HAP-1 (cell line): ENCODE results near the gene MUC15.
"Not testable (repeated sequence)": the region's sequence is repeated elsewhere in the genome, so short reads cannot be mapped to it uniquely, and the experiment has no call there.

Experiments
- DNase-seq, 2 experiments: peaks; one replicate each; pipeline ENCODE4 v3.0.0-alpha.2; 2016 to 2020; ENCODE audit warnings: low spot score in 2 of 2
- H3K27me3 ChIP-seq: fragments of 250-450 bp; sonication (Bioruptor Pico); 2 replicates; pipeline ENCODE4 v1.5.1; 2020; ENCODE audit warnings: low read depth, mild to moderate bottlenecking, moderate library complexity
- H3K36me3 ChIP-seq: fragments of 250-450 bp; sonication (Bioruptor Pico); replicated peaks from 2 replicates; pipeline ENCODE4 v1.5.1; 2020; ENCODE audit warnings: mild to moderate bottlenecking
- H3K4me1 ChIP-seq: fragments of 250-450 bp; sonication (Bioruptor Pico); 2 replicates; pipeline ENCODE4 v1.5.1; 2020; ENCODE audit warnings: mild to moderate bottlenecking
- H3K4me3 ChIP-seq: fragments of 250-450 bp; sonication (Bioruptor Pico); 2 replicates; pipeline ENCODE4 v1.5.1; 2020; ENCODE audit warnings: mild to moderate bottlenecking, moderate library complexity
- H3K9me3 ChIP-seq: fragments of 250-450 bp; sonication (Bioruptor Pico); 2 replicates; pipeline ENCODE4 v1.5.1; 2020; ENCODE audit warnings: mild to moderate bottlenecking, moderate library complexity
- in situ Hi-C: fragments of 300-500 bp; cut with MboI; formaldehyde crosslinking; loops from 3 replicates; pipeline ENCODE4 v1.14.3; 2020; ENCODE audit warnings: low sequenced_read_pairs, inconsistent platforms, mixed read lengths

MUC15 gene, protein sequence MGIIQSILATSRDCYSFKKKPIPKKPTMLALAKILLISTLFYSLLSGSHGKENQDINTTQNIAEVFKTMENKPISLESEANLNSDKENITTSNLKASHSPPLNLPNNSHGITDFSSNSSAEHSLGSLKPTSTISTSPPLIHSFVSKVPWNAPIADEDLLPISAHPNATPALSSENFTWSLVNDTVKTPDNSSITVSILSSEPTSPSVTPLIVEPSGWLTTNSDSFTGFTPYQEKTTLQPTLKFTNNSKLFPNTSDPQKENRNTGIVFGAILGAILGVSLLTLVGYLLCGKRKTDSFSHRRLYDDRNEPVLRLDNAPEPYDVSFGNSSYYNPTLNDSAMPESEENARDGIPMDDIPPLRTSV

DNA sequence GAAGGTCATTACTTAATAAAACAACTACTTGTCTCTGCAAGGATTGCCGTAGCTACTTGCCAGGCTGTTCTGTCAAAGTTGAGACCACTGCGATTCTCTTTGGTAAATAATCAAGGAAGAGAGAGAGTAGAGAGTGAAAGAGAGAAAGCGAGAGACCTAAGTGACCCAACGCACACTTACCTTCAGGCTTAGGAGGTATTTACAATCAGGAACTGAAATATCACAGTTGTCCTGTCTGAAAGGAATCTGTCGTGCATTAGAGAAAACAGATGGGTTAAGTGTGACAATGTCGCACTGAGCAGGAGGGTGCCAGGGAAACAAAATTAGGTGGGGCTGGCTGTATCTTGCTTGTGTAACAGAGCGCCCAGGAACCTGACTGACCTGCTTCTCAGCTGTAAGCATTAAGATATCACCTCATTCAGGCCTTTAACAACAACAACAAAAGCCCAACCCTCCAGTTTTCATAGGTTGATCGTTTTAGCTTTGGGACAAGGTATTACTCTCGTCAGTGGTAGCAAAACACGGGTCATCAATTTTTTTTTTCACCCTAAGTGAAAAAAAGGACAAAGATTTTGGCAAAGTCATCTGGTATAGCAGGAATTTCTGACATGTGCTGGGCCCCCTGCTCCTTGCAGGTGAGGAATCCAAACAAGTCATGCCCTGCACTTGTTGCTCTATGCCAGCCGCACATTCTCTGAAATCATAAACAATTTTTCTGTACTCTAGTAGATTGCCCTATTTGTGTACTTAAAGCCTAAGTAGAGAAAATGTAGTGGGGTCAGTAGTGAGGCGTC, at the start of gene MUC15:
Gene MUC15 (minus strand): TSS at position 403 of the 794 bp plus-strand sequence. CDS start 5,169 bp downstream, outside the sequence.
- Histone ChIP-seq H3K4me1 (no peaks in the 10 kb centered on the region), H3K36me3 (no peaks in the 10 kb centered on the region), H3K27me3 (peaks cover 2% of the 10 kb centered on the region; the same call in 1 of the 2 replicates), H3K9me3 (no peaks in the 10 kb centered on the region), H3K4me3 (no peak within 1 kb of the TSS)
- no peak for DNase-seq
- in situ Hi-C loops: no loop called here

DNA sequence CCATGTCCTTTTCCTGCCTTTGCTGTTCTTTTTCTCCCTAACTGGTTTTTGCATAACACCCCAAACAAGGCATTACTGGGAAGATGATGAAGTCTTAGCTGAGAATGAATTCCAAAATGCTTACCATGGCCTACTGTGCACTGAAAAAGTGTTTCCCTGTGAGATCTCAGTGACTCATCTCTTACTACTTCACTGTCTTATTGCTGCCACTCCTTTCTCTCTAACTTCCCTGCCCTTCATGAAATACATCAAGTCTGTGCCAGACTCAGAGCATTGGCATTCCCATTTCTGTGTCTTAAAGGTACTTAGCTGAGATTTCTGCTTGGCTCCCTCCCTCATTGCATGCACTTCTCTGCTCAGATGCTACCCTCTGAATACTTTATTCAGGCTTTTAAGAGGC, 49.1 kb upstream of the MUC15 start:
- in situ Hi-C loops: no loop called here
- DNase-seq: no peak
- Histone ChIP-seq H3K9me3 (no peaks in the 10 kb centered on the region), H3K36me3 (no peaks in the 10 kb centered on the region), H3K4me1 (no peaks in the 10 kb centered on the region), H3K27me3 (0 out of 2 replicates have a peak, but pooled peaks cover 2% of the 10 kb centered on the region), H3K4me3 (no peak overlapping the region)

DNA sequence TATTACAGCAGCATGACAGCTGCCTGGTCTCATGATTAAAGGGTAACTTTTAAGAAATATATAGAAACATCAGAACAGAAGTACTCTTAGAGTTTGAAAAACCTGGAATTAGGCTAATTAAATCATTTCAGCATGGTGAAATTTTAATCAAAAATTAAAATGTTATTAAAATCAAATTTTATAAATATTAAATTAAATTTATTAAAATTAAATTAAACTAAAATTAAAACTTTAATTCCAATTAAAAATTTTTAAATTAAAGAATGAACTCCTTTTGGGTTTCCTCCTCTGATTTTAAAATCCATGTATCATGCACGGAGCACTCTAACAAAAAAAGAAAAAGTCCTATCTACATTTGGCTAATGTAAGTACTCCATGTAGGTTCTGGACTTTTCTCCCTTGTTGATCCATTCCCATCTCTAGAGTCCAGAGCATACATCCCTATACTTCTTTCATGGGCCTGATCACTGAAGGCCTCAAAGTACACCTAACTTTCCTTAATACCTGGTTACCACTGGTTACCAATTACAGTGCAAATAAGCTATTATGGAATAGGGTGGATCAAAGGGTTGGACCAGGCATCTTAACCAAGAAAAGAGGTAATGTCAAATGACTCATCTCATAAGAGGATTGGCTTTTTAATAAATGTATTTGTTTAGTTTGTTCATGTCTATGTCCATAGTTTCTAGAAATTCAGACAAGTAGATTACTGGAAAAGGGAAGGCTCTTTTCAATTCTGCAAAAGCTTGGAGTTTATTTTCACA, 48.4 kb upstream of the MUC15 start:
- Histone ChIP-seq H3K36me3 (no peaks in the 10 kb centered on the region), H3K4me3 (no peak overlapping the region), H3K4me1 (no peaks in the 10 kb centered on the region), H3K9me3 (no peaks in the 10 kb centered on the region), H3K27me3 (no peaks in the 10 kb centered on the region)
- in situ Hi-C loops: no loop called here
- DNase-seq: no peak

DNA sequence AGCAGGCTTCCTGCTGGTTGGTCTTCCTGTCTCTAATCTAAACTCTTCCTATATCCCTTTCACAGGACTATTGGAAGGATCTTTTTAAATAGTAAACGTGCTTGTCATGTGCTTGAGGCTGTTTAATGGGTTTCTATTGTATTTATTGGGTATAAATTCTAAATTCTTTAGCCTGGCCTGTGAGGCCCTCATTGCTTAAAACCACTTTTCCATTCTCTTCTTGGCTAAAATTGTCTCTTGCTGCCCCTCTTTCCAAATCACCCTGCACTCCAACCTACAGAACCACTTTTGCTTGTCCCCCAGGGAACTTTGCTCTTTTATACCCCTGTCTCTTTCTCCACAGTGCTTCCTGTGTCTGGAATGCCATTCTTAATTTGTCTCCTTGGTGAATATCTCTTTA, 46.4 kb upstream of the MUC15 start:
- H3K9me3 ChIP-seq: no peaks in the 10 kb centered on the region
- no peak for DNase-seq
- H3K4me3 ChIP-seq: no peak overlapping the region
- H3K4me1 ChIP-seq: no peaks in the 10 kb centered on the region
- no peaks in the 10 kb centered on the region for H3K27me3 ChIP-seq
- in situ Hi-C loops: no loop called here
- no peaks in the 10 kb centered on the region for H3K36me3 ChIP-seq

DNA sequence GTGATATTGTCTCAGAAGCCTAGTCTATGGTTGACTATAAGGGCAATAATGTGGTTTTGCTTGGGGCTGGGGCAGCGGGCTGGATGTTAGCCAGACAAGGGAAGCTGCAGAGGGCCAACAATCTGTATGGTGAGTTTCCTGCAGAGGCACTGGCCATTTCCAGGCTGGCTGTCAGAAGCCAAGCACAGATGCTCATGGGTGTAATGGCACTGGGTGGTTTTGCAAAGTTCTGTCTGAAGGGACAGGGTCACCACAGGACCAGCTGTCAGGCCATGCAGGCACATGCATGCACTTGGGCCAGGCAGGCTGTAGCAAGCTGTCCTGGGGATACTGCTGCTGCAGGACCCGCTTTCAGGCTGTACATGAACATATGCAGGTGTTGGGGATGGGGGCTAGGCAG, 41.7 kb upstream of the MUC15 start:
- H3K9me3 ChIP-seq: no peaks in the 10 kb centered on the region
- no peaks in the 10 kb centered on the region for H3K36me3 ChIP-seq
- H3K4me1 ChIP-seq: no peaks in the 10 kb centered on the region
- in situ Hi-C loops: no loop called here
- no peak for DNase-seq
- no peak overlapping the region for H3K4me3 ChIP-seq
- no peaks in the 10 kb centered on the region for H3K27me3 ChIP-seq

DNA sequence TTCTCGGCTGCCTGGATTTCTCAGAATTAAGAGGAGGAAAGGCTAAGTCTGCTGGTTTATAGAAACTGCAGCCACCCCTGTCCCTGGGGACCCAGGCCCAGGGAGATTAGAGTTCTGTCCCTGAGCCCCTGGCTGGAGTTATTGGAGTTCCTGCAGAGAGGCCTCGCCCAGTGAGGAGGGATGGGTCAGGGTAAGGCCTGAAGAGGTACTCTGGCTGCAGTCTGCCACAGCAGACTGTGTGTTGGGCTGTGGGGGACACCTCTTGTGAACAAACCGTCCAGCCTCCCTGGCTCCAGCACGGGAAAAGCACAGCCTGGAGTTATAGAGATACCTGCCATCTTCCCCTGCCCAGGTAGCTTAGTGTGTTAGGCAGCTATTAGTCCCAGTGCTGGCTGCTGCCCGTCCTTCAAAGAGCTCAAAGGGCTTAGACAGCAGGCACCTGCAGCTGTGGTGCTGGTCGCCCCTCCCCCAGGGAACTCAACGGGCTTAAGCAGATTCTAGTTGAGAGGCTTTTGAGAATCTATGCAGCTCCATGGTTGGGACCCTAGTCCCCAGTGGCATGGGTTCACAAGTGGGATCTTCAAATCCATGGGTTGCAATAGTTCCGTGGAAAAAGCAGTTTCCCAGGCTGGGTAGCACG, 36.6 kb upstream of the MUC15 start:
- DNase-seq: no peak
- H3K4me3 ChIP-seq: no peak overlapping the region
- in situ Hi-C loops: no loop called here

DNA sequence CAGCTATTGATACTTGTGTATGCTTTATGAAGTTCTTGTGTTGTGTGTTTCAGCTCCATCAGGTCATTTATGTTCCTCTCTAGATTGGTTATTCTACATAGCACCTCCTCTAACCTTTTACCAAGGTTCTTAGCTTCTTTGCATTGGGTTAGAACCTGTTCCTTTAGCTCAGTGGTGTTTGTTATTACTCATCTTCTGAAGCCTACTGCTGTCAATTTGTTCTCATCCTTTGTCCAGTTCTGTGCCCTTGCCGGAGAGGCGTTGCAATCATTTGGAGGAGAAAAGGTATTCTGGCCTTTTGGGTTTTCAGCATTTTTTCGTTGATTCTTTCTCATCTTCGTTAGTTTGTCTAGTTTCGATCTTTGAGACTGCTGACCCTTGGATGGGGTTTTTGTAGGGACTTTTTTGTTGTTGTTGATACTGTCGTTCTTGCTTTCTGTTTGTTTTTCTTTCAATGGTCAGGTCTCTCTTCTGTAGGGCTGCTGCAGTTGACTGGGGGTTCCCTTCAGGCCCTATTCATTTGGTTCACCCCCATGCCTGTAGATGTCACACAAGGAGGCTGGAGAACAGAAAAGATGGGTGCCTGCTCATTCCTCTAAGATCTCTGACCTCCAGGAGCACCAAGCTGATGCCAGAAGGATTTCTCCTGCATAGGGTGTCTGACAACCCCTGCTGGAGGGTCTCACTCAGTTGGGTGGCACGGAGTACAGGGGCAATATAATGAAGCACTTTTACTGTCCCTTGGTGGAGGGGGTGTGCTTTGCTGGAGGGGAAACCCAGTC, 35.9 kb upstream of the MUC15 start:
- Histone ChIP-seq H3K4me3 (no peak overlapping the region), H3K9me3 (no peaks in the 10 kb centered on the region), H3K27me3 (no peaks in the 10 kb centered on the region), H3K4me1 (no peaks in the 10 kb centered on the region), H3K36me3 (no peaks in the 10 kb centered on the region)
- no peak for DNase-seq
- in situ Hi-C loops: no loop called here

More for the DNA sequence above, 36.6 kb upstream of the MUC15 start:
- Histone ChIP-seq H3K36me3 (no peaks in the 10 kb centered on the region), H3K9me3 (no peaks in the 10 kb centered on the region), H3K4me1 (no peaks in the 10 kb centered on the region), H3K27me3 (no peaks in the 10 kb centered on the region)

DNA sequence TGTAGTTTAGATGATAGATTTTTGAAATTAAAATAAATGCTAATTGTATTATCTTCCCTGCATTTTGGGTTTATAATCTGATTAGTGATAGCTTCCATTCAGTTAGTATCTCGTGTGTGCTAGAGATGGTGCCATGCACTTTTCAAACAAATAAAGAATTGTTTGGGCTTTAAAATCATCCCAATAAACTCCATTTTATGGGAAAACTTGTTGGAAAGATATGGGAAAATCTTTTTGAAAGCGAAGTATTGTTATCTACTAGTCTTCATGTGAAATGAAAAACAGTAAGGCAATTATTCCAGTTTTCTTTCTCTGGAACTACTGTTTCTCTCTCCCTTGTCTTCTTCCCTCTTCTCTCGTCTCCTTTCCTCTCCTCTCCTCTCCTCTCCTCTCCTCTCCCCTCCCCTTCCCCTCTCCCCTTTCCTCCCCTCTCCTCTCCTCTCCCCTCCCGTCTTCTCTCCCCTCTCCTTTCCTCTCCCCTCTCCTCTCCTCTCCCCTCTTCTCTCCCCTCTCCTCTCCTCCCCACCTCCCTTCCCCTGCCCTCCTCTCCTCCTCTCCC, 27.9 kb upstream of the MUC15 start:
- H3K4me1 ChIP-seq: no peaks in the 10 kb centered on the region
- H3K36me3 ChIP-seq: no peaks in the 10 kb centered on the region
- in situ Hi-C loops: no loop called here
- no peaks in the 10 kb centered on the region for H3K9me3 ChIP-seq
- no peak overlapping the region for H3K4me3 ChIP-seq
- H3K27me3 ChIP-seq: 0 out of 2 replicates have a peak, but pooled peaks cover 2% of the 10 kb centered on the region
- DNase-seq: no peak

DNA sequence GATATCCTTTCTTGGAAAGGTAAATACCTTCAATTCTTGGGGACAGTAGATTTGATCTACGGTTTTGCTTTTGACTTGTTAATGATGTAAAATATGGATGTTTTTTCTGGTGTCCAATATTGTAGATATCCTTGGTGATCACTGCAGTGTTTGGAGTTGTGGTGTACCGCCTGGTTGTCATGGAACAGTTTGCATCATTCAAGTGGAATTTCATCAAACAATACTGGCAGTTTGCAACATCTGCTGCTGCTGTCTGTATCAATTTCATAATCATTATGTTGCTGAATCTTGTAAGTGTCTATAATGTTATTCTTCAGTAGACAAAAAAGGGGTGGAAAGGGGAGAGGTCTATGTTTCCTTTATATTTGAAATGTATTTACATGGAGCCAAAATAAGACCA, 27.4 kb upstream of the MUC15 start:
- no peak for DNase-seq
- Histone ChIP-seq H3K9me3 (no peaks in the 10 kb centered on the region), H3K27me3 (0 out of 2 replicates have a peak, but pooled peaks cover 2% of the 10 kb centered on the region), H3K36me3 (no peaks in the 10 kb centered on the region), H3K4me1 (no peaks in the 10 kb centered on the region), H3K4me3 (no peak overlapping the region)
- in situ Hi-C loops: no loop called here

DNA sequence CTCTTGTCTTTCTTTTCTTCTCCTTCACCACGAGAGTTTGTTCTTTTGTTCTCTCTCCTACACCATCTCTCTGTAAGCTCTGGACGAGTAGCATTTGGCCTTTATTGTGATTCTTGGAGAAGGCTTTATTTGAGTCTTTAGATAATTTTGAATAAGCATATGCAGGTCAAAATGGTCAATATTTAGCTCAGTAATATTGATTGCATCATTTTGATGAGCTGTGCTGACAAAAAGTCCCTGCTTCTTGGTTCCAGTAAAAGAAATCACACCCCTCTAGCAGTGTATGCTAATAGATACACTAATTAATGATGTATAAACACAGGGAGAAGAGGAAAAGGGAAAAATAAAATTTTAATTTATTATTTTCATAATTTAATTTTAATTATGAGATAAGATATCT, 25.8 kb upstream of the MUC15 start:
- no peaks in the 10 kb centered on the region for H3K4me1 ChIP-seq
- no peak for DNase-seq
- no peaks in the 10 kb centered on the region for H3K9me3 ChIP-seq
- in situ Hi-C loops: no loop called here
- H3K27me3 ChIP-seq: 0 out of 2 replicates have a peak, but pooled peaks cover 2% of the 10 kb centered on the region
- no peaks in the 10 kb centered on the region for H3K36me3 ChIP-seq
- H3K4me3 ChIP-seq: no peak overlapping the region

DNA sequence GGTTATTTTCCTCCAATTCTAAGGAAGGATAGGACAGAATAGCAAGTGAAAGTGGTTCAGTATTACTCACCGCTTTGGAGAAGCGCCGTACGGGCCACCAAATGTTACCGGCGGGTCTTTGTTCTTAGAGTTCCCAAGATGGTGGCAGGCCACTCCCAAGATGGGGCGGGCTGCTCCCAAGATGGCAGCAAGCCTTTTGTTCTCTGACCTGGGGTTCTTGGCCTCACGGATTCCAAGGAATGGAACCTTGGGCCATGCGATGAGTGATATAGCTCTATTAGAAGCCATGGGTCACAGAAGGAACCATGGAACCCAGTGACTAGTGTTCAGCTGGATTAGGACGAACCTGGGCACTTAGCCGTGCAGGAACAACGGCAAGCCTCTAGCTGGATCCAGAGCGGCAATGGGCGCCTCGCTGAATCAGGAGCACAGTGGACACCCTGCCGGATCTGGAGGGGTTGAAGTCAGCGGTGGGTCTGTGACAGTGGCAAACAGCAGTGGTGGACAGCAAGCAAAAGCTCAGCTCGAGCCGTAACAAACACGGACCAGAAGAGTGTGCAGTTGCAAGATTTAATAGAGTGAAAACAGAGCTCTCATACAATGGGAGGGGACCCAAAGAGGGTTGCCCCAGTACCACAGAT, 25.1 kb upstream of the MUC15 start:
- H3K9me3 ChIP-seq, in situ Hi-C loops, H3K4me1 ChIP-seq, H3K4me3 ChIP-seq, DNase-seq, H3K36me3 ChIP-seq, H3K27me3 ChIP-seq: not testable (repeated sequence)

DNA sequence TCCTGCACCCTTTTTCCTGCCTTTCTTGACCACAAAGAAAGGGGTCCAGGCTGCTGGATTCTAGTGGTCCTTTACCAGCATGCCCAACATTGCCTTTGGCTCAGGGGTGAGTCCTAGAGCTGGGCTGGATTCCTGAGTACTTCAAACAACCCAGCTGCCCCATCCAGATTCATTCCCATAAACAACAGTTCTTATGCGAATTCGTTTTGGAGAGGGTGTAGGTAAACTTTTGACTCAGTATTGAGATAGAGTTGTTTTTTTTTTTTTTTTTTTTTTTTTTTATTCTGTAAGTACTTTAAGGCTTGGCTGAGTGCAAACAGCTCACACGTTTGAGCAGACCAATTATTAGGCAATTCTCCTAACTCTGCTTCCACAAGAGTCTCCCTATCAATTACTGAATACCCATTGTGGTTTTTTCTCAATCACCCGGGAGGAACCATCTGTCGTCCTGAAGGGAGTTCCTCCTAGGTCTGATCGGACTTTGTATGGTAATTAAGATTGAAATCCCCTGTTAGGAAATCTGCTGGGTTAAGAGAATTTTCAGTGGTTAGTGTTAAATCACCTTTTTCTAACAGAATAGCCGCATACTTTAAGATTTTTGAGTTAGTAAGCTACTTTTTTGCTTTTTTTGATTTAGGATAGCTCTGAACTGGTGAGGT, 23.3 kb upstream of the MUC15 start:
- H3K9me3 ChIP-seq, H3K4me1 ChIP-seq, H3K27me3 ChIP-seq, in situ Hi-C loops, H3K36me3 ChIP-seq, H3K4me3 ChIP-seq, DNase-seq: not testable (repeated sequence)
